HCT116 (cell line): ENCODE results near the gene WNT9A. TPM values are rescaled to one million over a fixed set of nuclear protein-coding genes. Genes with fewer than 3 reads are reported as not detected.

Source experiments
- ATAC-seq: fragments of 200-7000 bp; cut with Tn5 transposase; 2 replicates; pipeline ENCODE4 v1.9.1; 2020; ENCODE audit warnings: mild to moderate bottlenecking, moderate library complexity
- BruUV-seq: library from RNA; stranded (reverse); fragments of 400-500 nt; replicated peaks from 2 replicates; lab custom pipeline; 2021; lab: Mats Ljungman, UMichigan
- CTCF ChIA-PET: fragments of 300-600 bp; sonication (Branson Sonifier 250); formaldehyde crosslinking; loops from one replicate; lab custom pipeline; 2021; ENCODE audit warnings: antibody characterized with exemption; lab: Charles Lee
- POLR2A ChIA-PET: fragments of 300-600, 350-600 bp; sonication (Branson Sonifier 250); formaldehyde crosslinking; loops from one replicate; lab custom pipeline; 2021; ENCODE audit warnings: antibody characterized with exemption; lab: Charles Lee
- RAD21 ChIA-PET, 2 experiments: fragments of 300-600 bp; sonication (Branson Sonifier 250); formaldehyde crosslinking; loops; one replicate each; lab custom pipeline; 2023; ENCODE audit warnings: low total read pairs in 2 of 2; ENCODE audit not compliant: uncharacterized antibody in 2 of 2, unreplicated experiment in 2 of 2, low non-redundant PET in 1 of 2; lab: Charles Lee
- DNase-seq: peaks from one replicate; pipeline ENCODE4 v3.0.0-alpha.2; 2010; ENCODE audit warnings: low read depth, low spot score
- H2AFZ ChIP-seq: fragments of 200-600 bp; shearing (Covaris generic), sonication (generic); 2 replicates; pipeline ENCODE4 v1.6.1; 2017; ENCODE audit warnings: low read depth, mixed run types, mixed read lengths, antibody characterized with exemption, low read length; ENCODE audit not compliant: poor library complexity, severe bottlenecking
- H3K27ac ChIP-seq: 2 replicates; pipeline ENCODE4 v1.5.1; 2012; ENCODE audit warnings: low read depth, low read length
- H3K27me3 ChIP-seq: fragments of 200-600 bp; sonication (generic); 2 replicates; pipeline ENCODE4 v1.6.1; 2016; ENCODE audit warnings: mixed run types, low read length, mixed read lengths; ENCODE audit not compliant: insufficient read depth
- H3K36me3 ChIP-seq, 2 experiments: fragments of 200-500 bp in 1 of 2; fragments of 200-600 bp in 1 of 2; sonication (Bioruptor generic) in 1 of 2; sonication (generic) in 1 of 2; 2 replicates each; pipeline versions ENCODE4 v1.5.1 to v1.6.1; 2014 to 2016; ENCODE audit warnings: low read length in 2 of 2, inconsistent platforms in 1 of 2, mixed read lengths in 1 of 2, mixed run types in 1 of 2; ENCODE audit not compliant: insufficient read depth in 2 of 2, control insufficient read depth in 1 of 2
- H3K4me1 ChIP-seq, 2 experiments: fragments of 200-600 bp in 1 of 2; sonication (generic) in 1 of 2; 2 replicates each; pipeline versions ENCODE4 v1.5.1 to v1.6.1; 2012 to 2017; ENCODE audit warnings: low read length in 2 of 2, inconsistent platforms in 1 of 2, mild to moderate bottlenecking in 1 of 2, mixed read lengths in 1 of 2, mixed run types in 1 of 2, moderate library complexity in 1 of 2; ENCODE audit not compliant: insufficient read depth in 2 of 2, control insufficient read depth in 1 of 2
- H3K4me2 ChIP-seq: fragments of 200-600 bp; sonication (generic); 2 replicates; pipeline ENCODE4 v1.6.1; 2017; ENCODE audit warnings: mixed run types, low read length, mixed read lengths
- H3K4me3 ChIP-seq, 2 experiments: fragments of 200-600 bp in 1 of 2; sonication (generic) in 1 of 2; replicated peaks in 1 of 2; 2 replicates each; pipeline ENCODE4 v1.5.1; 2011 to 2016; ENCODE audit warnings: low read length in 2 of 2, control low read depth in 1 of 2, low read depth in 1 of 2, mild to moderate bottlenecking in 1 of 2, mixed read lengths in 1 of 2, mixed run types in 1 of 2
- H3K79me2 ChIP-seq: fragments of 200-600 bp; sonication (generic); 2 replicates; pipeline ENCODE4 v1.6.1; 2017; ENCODE audit warnings: mild to moderate bottlenecking, mixed run types, low read length, moderate library complexity, mixed read lengths; ENCODE audit not compliant: insufficient read depth
- H3K9ac ChIP-seq: fragments of 200-600 bp; sonication (generic); 2 replicates; pipeline ENCODE4 v1.6.1; 2016; ENCODE audit warnings: low read length, mixed read lengths
- H3K9me2 ChIP-seq: fragments of 200-600 bp; sonication (generic), shearing (Covaris generic); 2 replicates; pipeline ENCODE4 v1.6.1; 2017; ENCODE audit warnings: mixed run types, mild to moderate bottlenecking, moderate library complexity; ENCODE audit not compliant: insufficient read depth
- H3K9me3 ChIP-seq, 2 experiments: fragments of 200-500 bp in 1 of 2; fragments of 200-600 bp in 1 of 2; sonication (Bioruptor generic) in 1 of 2; sonication (generic) in 1 of 2; 2 replicates each; pipeline ENCODE4 v1.6.1; 2014 to 2017; ENCODE audit warnings: low read length in 2 of 2, mixed read lengths in 2 of 2, inconsistent platforms in 1 of 2, low read depth in 1 of 2, mild to moderate bottlenecking in 1 of 2, mixed run types in 1 of 2, moderate library complexity in 1 of 2; ENCODE audit not compliant: control insufficient read depth in 1 of 2, insufficient read depth in 1 of 2
- H4K20me1 ChIP-seq: fragments of 200-600 bp; sonication (generic), shearing (Covaris generic); 2 replicates; pipeline ENCODE4 v1.6.1; 2017; ENCODE audit warnings: mixed run types, mild to moderate bottlenecking, moderate library complexity; ENCODE audit not compliant: insufficient read depth
- CEBPB ChIP-seq: IDR thresholded peaks from 2 replicates; pipeline ENCODE4 v1.6.1; 2012; ENCODE audit warnings: low read depth
- EGR1 ChIP-seq: IDR thresholded peaks from 2 replicates; pipeline ENCODE4 v1.6.1; 2012; ENCODE audit warnings: low read depth
- ELF1 ChIP-seq: IDR thresholded peaks from 2 replicates; pipeline ENCODE4 v1.6.1; 2012; ENCODE audit warnings: low read depth, borderline replicate concordance
- JUND ChIP-seq: IDR thresholded peaks from 2 replicates; pipeline ENCODE4 v1.6.1; 2012
- POLR2AphosphoS5 ChIP-seq: IDR thresholded peaks from 2 replicates; pipeline ENCODE4 v1.6.1; 2011; ENCODE audit warnings: mild to moderate bottlenecking, low read depth, low read length, moderate library complexity
- RAD21 ChIP-seq: IDR thresholded peaks from 2 replicates; pipeline ENCODE4 v1.6.1; 2012; ENCODE audit warnings: low read depth, mild to moderate bottlenecking
- SRF ChIP-seq: IDR thresholded peaks from 2 replicates; pipeline ENCODE4 v1.6.1; 2012; ENCODE audit warnings: low read depth
- YY1 ChIP-seq: IDR thresholded peaks from 2 replicates; pipeline ENCODE4 v1.6.1; 2011; ENCODE audit warnings: low read length, low read depth, moderate library complexity, mild to moderate bottlenecking; ENCODE audit not compliant: insufficient replicate concordance; ENCODE audit errors: extremely low read depth
- ZFX ChIP-seq: fragments of 450-650 bp; IDR thresholded peaks from 2 replicates; pipeline ENCODE4 v1.6.1; 2017
- intact Hi-C: fragments of 100-400 bp; cut with micrococcal nuclease; formaldehyde crosslinking; loops from 2 replicates; pipeline ENCODE4 v1.10.0; 2022
- total RNA-seq: library from RNA; stranded (reverse); gene quantifications from one replicate; pipeline ENCODE4 v1.2.1, GENCODE V29; 2021; ENCODE audit not compliant: unreplicated experiment
- TF ChIP-seq, protein P1 (sequence below), 3 experiments: fragments of 200-600 bp in 1 of 3; sonication (generic) in 1 of 3; IDR thresholded peaks in 2 of 3; conservative IDR thresholded peaks in 1 of 3; 2 replicates each; pipeline ENCODE4 v1.5.1; 2012 to 2017; ENCODE audit warnings: low read depth in 2 of 3, low read length in 2 of 3, antibody characterized with exemption in 1 of 3, borderline replicate concordance in 1 of 3, control low read depth in 1 of 3, mild to moderate bottlenecking in 1 of 3, mixed read lengths in 1 of 3, mixed run types in 1 of 3, moderate library complexity in 1 of 3; ENCODE audit not compliant: insufficient read depth in 1 of 3
- TF ChIP-seq, protein P2 (sequence below): IDR thresholded peaks from 2 replicates; pipeline ENCODE4 v1.6.1; 2011; ENCODE audit warnings: mild to moderate bottlenecking, low read length, moderate library complexity; ENCODE audit not compliant: insufficient replicate concordance; ENCODE audit errors: extremely low read depth

WNT9A gene
- total RNA-seq, 1 experiment from 2014 or later: 5.6 TPM

DNA sequence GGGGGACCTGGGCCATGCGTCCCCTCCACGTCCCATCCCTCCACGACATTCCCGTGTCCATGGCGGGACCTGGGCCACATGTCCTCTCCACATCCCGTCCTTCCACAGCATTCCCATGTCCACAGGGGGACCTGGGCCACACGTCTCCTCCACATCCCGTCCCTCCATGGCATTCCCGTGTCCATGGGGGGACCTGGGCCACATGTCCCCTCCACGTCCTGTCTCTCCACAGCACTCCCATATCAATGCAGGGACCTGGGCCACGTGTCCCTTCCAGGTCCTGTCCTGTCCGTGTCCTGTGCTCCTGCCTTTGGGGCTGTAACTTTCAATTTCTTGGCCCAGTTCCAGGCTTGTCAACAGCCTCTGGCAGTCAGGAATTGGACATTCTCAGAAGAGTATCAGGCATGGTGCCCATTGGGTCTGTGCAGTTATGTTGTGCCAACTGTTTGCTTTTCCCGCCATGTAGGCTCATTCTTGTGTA lies 47.1 kb downstream of the WNT9A start:
- Histone ChIP-seq H3K27ac (no peak overlapping the region), H3K36me3 (no peaks in the 10 kb centered on the region), H3K9me2 (no peaks in the 10 kb centered on the region), H3K9ac (no peak overlapping the region), H3K4me2 (no peak overlapping the region), H4K20me1 (no peaks in the 10 kb centered on the region), H3K4me3 (no peak overlapping the region), H3K9me3 (no peaks in the 10 kb centered on the region), H3K27me3 (no peaks in the 10 kb centered on the region), H3K79me2 (no peaks in the 10 kb centered on the region), H3K4me1 (peaks cover 5 to 18% of the 10 kb centered on the region in 2 experiments; a peak in 3 of 4 replicates), H2AFZ (no peak overlapping the region)
- ChIA-PET POLR2A (no interaction called here), RAD21 (no interaction called here), CTCF (no interaction called here)
- TF ChIP-seq ZFX (no peak), RAD21 (no peak), POLR2AphosphoS5 (no peak), CEBPB (no peak), JUND (no peak), ELF1 (no peak), SRF (no peak), YY1 (no peak), EGR1 (no peak)
- TF ChIP-seq, protein P1, sequence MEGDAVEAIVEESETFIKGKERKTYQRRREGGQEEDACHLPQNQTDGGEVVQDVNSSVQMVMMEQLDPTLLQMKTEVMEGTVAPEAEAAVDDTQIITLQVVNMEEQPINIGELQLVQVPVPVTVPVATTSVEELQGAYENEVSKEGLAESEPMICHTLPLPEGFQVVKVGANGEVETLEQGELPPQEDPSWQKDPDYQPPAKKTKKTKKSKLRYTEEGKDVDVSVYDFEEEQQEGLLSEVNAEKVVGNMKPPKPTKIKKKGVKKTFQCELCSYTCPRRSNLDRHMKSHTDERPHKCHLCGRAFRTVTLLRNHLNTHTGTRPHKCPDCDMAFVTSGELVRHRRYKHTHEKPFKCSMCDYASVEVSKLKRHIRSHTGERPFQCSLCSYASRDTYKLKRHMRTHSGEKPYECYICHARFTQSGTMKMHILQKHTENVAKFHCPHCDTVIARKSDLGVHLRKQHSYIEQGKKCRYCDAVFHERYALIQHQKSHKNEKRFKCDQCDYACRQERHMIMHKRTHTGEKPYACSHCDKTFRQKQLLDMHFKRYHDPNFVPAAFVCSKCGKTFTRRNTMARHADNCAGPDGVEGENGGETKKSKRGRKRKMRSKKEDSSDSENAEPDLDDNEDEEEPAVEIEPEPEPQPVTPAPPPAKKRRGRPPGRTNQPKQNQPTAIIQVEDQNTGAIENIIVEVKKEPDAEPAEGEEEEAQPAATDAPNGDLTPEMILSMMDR (IDR thresholded peaks at IDR 0.05 in 2 of 3, conservative IDR thresholded peaks at IDR 0.05 in 1 of 3; ENCODE audit: borderline replicate concordance in 1 of 3, insufficient read depth in 1 of 3, low read depth in 2 of 3, low read length in 2 of 3): no peak
- TF ChIP-seq, protein P2, sequence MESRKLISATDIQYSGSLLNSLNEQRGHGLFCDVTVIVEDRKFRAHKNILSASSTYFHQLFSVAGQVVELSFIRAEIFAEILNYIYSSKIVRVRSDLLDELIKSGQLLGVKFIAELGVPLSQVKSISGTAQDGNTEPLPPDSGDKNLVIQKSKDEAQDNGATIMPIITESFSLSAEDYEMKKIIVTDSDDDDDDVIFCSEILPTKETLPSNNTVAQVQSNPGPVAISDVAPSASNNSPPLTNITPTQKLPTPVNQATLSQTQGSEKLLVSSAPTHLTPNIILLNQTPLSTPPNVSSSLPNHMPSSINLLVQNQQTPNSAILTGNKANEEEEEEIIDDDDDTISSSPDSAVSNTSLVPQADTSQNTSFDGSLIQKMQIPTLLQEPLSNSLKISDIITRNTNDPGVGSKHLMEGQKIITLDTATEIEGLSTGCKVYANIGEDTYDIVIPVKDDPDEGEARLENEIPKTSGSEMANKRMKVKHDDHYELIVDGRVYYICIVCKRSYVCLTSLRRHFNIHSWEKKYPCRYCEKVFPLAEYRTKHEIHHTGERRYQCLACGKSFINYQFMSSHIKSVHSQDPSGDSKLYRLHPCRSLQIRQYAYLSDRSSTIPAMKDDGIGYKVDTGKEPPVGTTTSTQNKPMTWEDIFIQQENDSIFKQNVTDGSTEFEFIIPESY: no peak
- ATAC-seq: no peak
- no TSS peak for BruUV-seq
- intact Hi-C loops: no loop called here
- no peak for DNase-seq
